CD14-positive monocyte (primary cell): Measurements from ENCODE around the gene CRY1. TPM values are rescaled to one million over a fixed set of nuclear protein-coding genes. Genes with fewer than 3 reads are reported as not detected.

ENCODE experiments used
- DNase-seq, 3 donors: peaks; one replicate each; pipeline ENCODE4 v3.0.0-alpha.2; 2011 to 2022
- H2AFZ ChIP-seq: 2 replicates; pipeline ENCODE4 v1.6.0; 2012; ENCODE audit warnings: mild to moderate bottlenecking, low read depth, low read length, inconsistent platforms; ENCODE audit not compliant: insufficient read depth, poor library complexity, severe bottlenecking
- H3K27ac ChIP-seq, 2 donors: 1 replicate in 1 of 2; 2 replicates in 1 of 2; pipeline ENCODE4 v1.5.1; 2012 to 2013; ENCODE audit warnings: low read length in 2 of 2, control low read depth in 1 of 2, inconsistent platforms in 1 of 2, low read depth in 1 of 2, mild to moderate bottlenecking in 1 of 2
- H3K27me3 ChIP-seq, 2 donors: one replicate each; pipeline versions ENCODE4 v1.6.0 to v1.6.1; 2011 to 2013; ENCODE audit warnings: low read length in 2 of 2; ENCODE audit not compliant: control insufficient read depth in 2 of 2, insufficient read depth in 2 of 2
- H3K36me3 ChIP-seq, 2 donors: replicated peaks in 1 of 2; 1 replicate in 1 of 2; 2 replicates in 1 of 2; pipeline versions ENCODE4 v1.5.1 to v1.6.1; 2012 to 2013; ENCODE audit warnings: low read length in 2 of 2, control low read depth in 1 of 2, inconsistent platforms in 1 of 2, mild to moderate bottlenecking in 1 of 2; ENCODE audit not compliant: insufficient read depth in 2 of 2, control insufficient read depth in 1 of 2
- H3K4me1 ChIP-seq, 2 donors: 1 replicate in 1 of 2; 2 replicates in 1 of 2; pipeline versions ENCODE4 v1.5.1 to v1.6.1; 2012 to 2013; ENCODE audit warnings: low read length in 2 of 2, control low read depth in 1 of 2, inconsistent platforms in 1 of 2, mild to moderate bottlenecking in 1 of 2, moderate library complexity in 1 of 2; ENCODE audit not compliant: insufficient read depth in 2 of 2, control insufficient read depth in 1 of 2
- H3K4me2 ChIP-seq: replicated peaks from 2 replicates; pipeline ENCODE3; 2012; ENCODE audit warnings: low read length, moderate library complexity, mild to moderate bottlenecking; ENCODE audit not compliant: poor library complexity, severe bottlenecking; ENCODE audit errors: extremely low read depth
- H3K4me3 ChIP-seq, 3 experiments: fragments of 200-600 bp in 1 of 3; sonication (generic) in 1 of 3; replicated peaks in 1 of 3; 1 replicate in 2 of 3; 2 replicates in 1 of 3; pipeline ENCODE4 v1.5.1; 2011 to 2013; ENCODE audit warnings: low read length in 3 of 3, mild to moderate bottlenecking in 3 of 3, control low read depth in 2 of 3, low read depth in 2 of 3, inconsistent platforms in 1 of 3, moderate library complexity in 1 of 3
- H3K79me2 ChIP-seq: 2 replicates; pipeline ENCODE4 v1.6.0; 2012; ENCODE audit warnings: mild to moderate bottlenecking, control low read depth, inconsistent platforms, low read length, moderate library complexity; ENCODE audit not compliant: insufficient read depth
- H3K9ac ChIP-seq: 2 replicates; pipeline ENCODE4 v1.6.0; 2017; ENCODE audit warnings: low read length, mild to moderate bottlenecking; ENCODE audit not compliant: insufficient read depth, poor library complexity, severe bottlenecking
- H3K9me3 ChIP-seq, 2 donors: replicated peaks in 1 of 2; 1 replicate in 1 of 2; 2 replicates in 1 of 2; pipeline versions ENCODE4 v1.5.1 to v1.6.1; 2012 to 2013; ENCODE audit warnings: low read length in 2 of 2, control low read depth in 1 of 2; ENCODE audit not compliant: control insufficient read depth in 1 of 2, insufficient read depth in 1 of 2
- H4K20me1 ChIP-seq: 2 replicates; pipeline ENCODE4 v1.6.0; 2012; ENCODE audit warnings: mild to moderate bottlenecking, low read length, control low read depth, moderate library complexity; ENCODE audit not compliant: insufficient read depth
- H3K27ac Mint-ChIP-seq, 7 donors: one replicate each; pipeline ENCODE4 v1.8.0; 2020; ENCODE audit warnings: mild to moderate bottlenecking in 7 of 7, mixed read lengths in 7 of 7, moderate library complexity in 6 of 7, inconsistent platforms in 2 of 7
- H3K27me3 Mint-ChIP-seq, 3 donors: one replicate each; pipeline ENCODE4 v1.8.0; 2021 to 2022; ENCODE audit warnings: low read depth in 3 of 3, mild to moderate bottlenecking in 3 of 3, mixed read lengths in 3 of 3, moderate library complexity in 3 of 3, inconsistent platforms in 1 of 3
- H3K36me3 Mint-ChIP-seq, 2 donors: one replicate each; pipeline ENCODE4 v1.8.0; 2020; ENCODE audit warnings: mixed read lengths in 2 of 2, inconsistent platforms in 1 of 2, mild to moderate bottlenecking in 1 of 2
- H3K4me1 Mint-ChIP-seq: one replicate; pipeline ENCODE4 v1.8.0; 2020; ENCODE audit warnings: mild to moderate bottlenecking, mixed read lengths
- H3K4me3 Mint-ChIP-seq, 2 donors: one replicate each; pipeline ENCODE4 v1.8.0; 2020; ENCODE audit warnings: mild to moderate bottlenecking in 2 of 2, mixed read lengths in 2 of 2, moderate library complexity in 1 of 2
- H3K9me3 Mint-ChIP-seq, 7 donors: one replicate each; pipeline ENCODE4 v1.8.0; 2020 to 2022; ENCODE audit warnings: mixed read lengths in 7 of 7, mild to moderate bottlenecking in 6 of 7, moderate library complexity in 6 of 7, inconsistent platforms in 2 of 7
- WGBS: methylation state at CpG from one replicate; pipeline ENCODE4 v1.1.5; 2013; ENCODE audit warnings: missing lambda C conversion rate; ENCODE audit not compliant: insufficient coverage; 5-methylcytosine and 5-hydroxymethylcytosine counted together
- intact Hi-C, 2 donors: fragments of 100-400 bp; cut with micrococcal nuclease; formaldehyde crosslinking; loops; one replicate each; pipeline versions ENCODE4 v1.15.0 to v1.15.1; 2023
- polyA plus RNA-seq, 3 donors: library from polyadenylated mRNA; depleted of rRNA in 1 of 3; unstranded in 2 of 3; stranded (reverse) in 1 of 3; fragments of 300-500 nt in 2 of 3; fragments of >200 nt in 1 of 3; fragmentation: Illumina TruSeq in 2 of 3; gene quantifications; 1 replicate in 2 of 3; 2 replicates in 1 of 3; pipeline ENCODE4 v1.2.3, GENCODE V29; 2012 to 2021
- TF ChIP-seq, protein P1 (sequence below): fragments of 200-600 bp; IDR thresholded peaks from one replicate; pipeline ENCODE4 v1.8.0; 2022; ENCODE audit warnings: antibody characterized with exemption, mild to moderate bottlenecking

CRY1 gene
- polyA plus RNA-seq, 3 donors, result 3.8 to 7.7 (median 5.8) TPM

DNA sequence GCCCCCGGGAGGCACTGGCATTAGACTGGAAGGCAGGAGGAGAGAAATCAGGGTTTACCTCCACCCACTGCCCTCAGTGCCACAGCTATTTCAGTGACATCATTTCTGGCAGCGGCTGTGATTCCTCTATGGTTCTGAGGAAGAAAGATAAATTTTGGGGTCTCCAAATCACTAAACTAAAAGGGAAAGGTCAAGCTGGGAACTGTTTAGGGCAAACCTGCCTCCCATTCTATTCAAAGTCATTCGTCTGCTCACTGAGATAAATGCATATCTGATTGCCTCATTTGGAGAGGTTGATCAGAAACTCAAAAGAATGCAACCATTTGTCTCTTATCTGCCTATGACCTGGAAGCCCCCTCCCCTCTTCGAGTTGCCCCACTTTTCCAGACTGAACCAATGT, 14.0 kb upstream of the CRY1 start:
- intact Hi-C loops, result loop anchor here (10.0 kb wide), 1 partner anchor 723 kb away; no protein-coding TSS in a partner anchor
- Mint-ChIP-seq H3K4me1 (no peaks in the 10 kb centered on the region), H3K27ac (no peak overlapping the region), H3K27me3 (peaks cover 4 to 9% (median 7%) of the 10 kb centered on the region in 3 donors), H3K36me3 (no peaks in the 10 kb centered on the region), H3K9me3 (peaks cover 0 to 2% (median 0%) of the 10 kb centered on the region in 7 donors), H3K4me3 (no peak overlapping the region)
- no peaks in the 10 kb centered on the region for H4K20me1 ChIP-seq
- no peaks in the 10 kb centered on the region for H3K36me3 ChIP-seq
- peaks cover 0 to 9% of the 10 kb centered on the region in 2 donors for H3K27me3 ChIP-seq
- H3K4me1 ChIP-seq, result no peaks in the 10 kb centered on the region
- H3K27ac ChIP-seq, result no peak overlapping the region
- H2AFZ ChIP-seq, result no peak overlapping the region
- TF ChIP-seq, protein P1, sequence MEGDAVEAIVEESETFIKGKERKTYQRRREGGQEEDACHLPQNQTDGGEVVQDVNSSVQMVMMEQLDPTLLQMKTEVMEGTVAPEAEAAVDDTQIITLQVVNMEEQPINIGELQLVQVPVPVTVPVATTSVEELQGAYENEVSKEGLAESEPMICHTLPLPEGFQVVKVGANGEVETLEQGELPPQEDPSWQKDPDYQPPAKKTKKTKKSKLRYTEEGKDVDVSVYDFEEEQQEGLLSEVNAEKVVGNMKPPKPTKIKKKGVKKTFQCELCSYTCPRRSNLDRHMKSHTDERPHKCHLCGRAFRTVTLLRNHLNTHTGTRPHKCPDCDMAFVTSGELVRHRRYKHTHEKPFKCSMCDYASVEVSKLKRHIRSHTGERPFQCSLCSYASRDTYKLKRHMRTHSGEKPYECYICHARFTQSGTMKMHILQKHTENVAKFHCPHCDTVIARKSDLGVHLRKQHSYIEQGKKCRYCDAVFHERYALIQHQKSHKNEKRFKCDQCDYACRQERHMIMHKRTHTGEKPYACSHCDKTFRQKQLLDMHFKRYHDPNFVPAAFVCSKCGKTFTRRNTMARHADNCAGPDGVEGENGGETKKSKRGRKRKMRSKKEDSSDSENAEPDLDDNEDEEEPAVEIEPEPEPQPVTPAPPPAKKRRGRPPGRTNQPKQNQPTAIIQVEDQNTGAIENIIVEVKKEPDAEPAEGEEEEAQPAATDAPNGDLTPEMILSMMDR, result no peak
- H3K9me3 ChIP-seq, result no peaks in the 10 kb centered on the region
- no peak overlapping the region for H3K4me2 ChIP-seq
- H3K4me3 ChIP-seq, result no peak overlapping the region
- H3K79me2 ChIP-seq, result no peaks in the 10 kb centered on the region
- H3K9ac ChIP-seq, result no peak overlapping the region
- WGBS, result 89% methylated on average over 2 of the region's 4 CpGs
- no peak for DNase-seq

DNA sequence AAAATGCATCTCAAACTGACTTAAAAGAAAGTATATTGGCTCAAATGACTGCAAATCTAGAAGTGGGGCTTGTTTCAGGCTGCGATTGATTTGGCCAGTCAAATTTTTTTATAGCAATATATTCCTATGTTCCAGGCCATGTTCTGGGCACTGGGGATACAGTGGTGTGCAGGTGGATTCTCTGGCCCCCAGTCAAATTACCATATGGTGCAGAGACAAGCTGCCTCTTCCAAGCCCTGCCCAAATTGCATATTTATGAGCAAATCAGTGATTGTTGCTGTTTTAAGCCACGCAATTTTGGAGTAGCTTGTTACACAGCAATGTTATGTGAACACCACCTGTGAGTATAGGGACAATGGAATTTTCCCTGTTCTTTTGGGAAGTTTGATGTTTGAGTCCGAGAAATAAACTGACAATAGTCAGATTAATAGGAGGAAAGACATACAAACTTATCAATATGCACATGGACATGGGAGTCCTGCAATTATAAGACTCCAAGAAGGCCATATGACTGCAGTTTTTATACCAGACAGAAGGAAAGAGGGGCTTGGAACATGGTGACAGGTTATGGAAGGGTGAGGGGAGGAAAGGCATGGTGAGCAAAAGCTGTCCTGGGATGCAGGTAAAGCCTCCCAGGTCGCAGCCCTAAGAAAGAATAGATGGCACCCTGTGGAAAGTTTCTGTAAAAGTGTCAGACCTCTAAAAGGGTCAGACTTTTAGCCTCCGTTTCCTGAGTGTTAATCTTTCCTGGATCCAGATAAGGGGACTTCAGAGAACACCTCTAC, 13.1 kb upstream of the CRY1 start:
- Mint-ChIP-seq H3K4me1 (no peaks in the 10 kb centered on the region), H3K27ac (no peak overlapping the region), H3K9me3 (peaks cover 0 to 2% (median 0%) of the 10 kb centered on the region in 7 donors), H3K4me3 (no peak overlapping the region), H3K27me3 (peaks cover 4 to 11% (median 6%) of the 10 kb centered on the region in 3 donors), H3K36me3 (no peaks in the 10 kb centered on the region)
- DNase-seq, result no peak
- no peak overlapping the region for H2AFZ ChIP-seq
- intact Hi-C loops, result loop anchor here (10.0 kb wide), 1 partner anchor 722 kb away; no protein-coding TSS in a partner anchor
- no peak overlapping the region for H3K9ac ChIP-seq
- H3K9me3 ChIP-seq, result no peaks in the 10 kb centered on the region
- H3K36me3 ChIP-seq, result no peaks in the 10 kb centered on the region
- no peaks in the 10 kb centered on the region for H4K20me1 ChIP-seq
- peaks cover 0 to 2% of the 10 kb centered on the region in 2 donors for H3K27me3 ChIP-seq
- no peaks in the 10 kb centered on the region for H3K79me2 ChIP-seq
- TF ChIP-seq, protein P1, result no peak
- H3K4me2 ChIP-seq, result no peak overlapping the region
- H3K4me3 ChIP-seq, result no peak overlapping the region
- H3K27ac ChIP-seq, result no peak overlapping the region
- no peaks in the 10 kb centered on the region for H3K4me1 ChIP-seq
- WGBS, result 100% methylated on average over 1 of the region's 5 CpGs
